Brain microvascular endothelial cell (primary cell): Measurements from ENCODE around the gene SH2D7.

ENCODE experiments used
- DNase-seq: peaks from one replicate; pipeline ENCODE4 v3.0.0-alpha.2; 2020
- H3K27ac ChIP-seq: fragments of 250-450 bp; sonication (Bioruptor Pico); 2 replicates; pipeline ENCODE4 v1.5.1; 2020; ENCODE audit warnings: mild to moderate bottlenecking, moderate library complexity
- H3K27me3 ChIP-seq: fragments of 250-450 bp; sonication (Bioruptor Pico); replicated peaks from 2 replicates; pipeline ENCODE4 v1.5.1; 2020; ENCODE audit warnings: mild to moderate bottlenecking
- H3K36me3 ChIP-seq: fragments of 250-450 bp; sonication (Bioruptor Pico); replicated peaks from 2 replicates; pipeline ENCODE4 v1.5.1; 2020; ENCODE audit warnings: mild to moderate bottlenecking
- H3K4me3 ChIP-seq: 2 replicates; pipeline ENCODE4 v1.5.1; 2011; ENCODE audit warnings: low read depth, mild to moderate bottlenecking, control low read depth, low read length, moderate library complexity
- CTCF ChIP-seq: IDR thresholded peaks from 2 replicates; pipeline ENCODE4 v1.5.1; 2011; ENCODE audit warnings: low read depth, mild to moderate bottlenecking, moderate library complexity, low read length, control low read depth, inconsistent platforms; ENCODE audit errors: missing control alignments
- in situ Hi-C: cut with HindIII; loops from 2 replicates; pipeline ENCODE4 v1.10.0; 2017; ENCODE audit warnings: low sequenced_read_pairs, low pct_ligation_motif_present

Gene SH2D7

GRCh38 chr15:78067328-78068228 is 24.8 kb upstream of the SH2D7 start:
- no peak for DNase-seq
- Histone ChIP-seq H3K27ac (peak overlapping the region; percentile 90), H3K27me3 (no peaks in the 10 kb centered on the region), H3K4me3 (no peak overlapping the region), H3K36me3 (no peaks in the 10 kb centered on the region)
- in situ Hi-C loops = no loop called here
- no peak for TF ChIP-seq CTCF

GRCh38 chr15:78069052-78069414 is 23.3 kb upstream of the SH2D7 start:
- no peaks in the 10 kb centered on the region for H3K36me3 ChIP-seq
- in situ Hi-C loops = no loop called here
- TF ChIP-seq CTCF = no peak
- H3K27ac ChIP-seq = peak overlapping the region; percentile 90
- no peak for DNase-seq
- H3K4me3 ChIP-seq = no peak overlapping the region
- no peaks in the 10 kb centered on the region for H3K27me3 ChIP-seq

- H3K27me3 ChIP-seq = no peaks in the 10 kb centered on the region
- H3K27ac ChIP-seq = peak overlapping the region; percentile 90
- H3K36me3 ChIP-seq = no peaks in the 10 kb centered on the region
- TF ChIP-seq CTCF = no peak
- no peak for DNase-seq
- in situ Hi-C loops = no loop called here
- no peak overlapping the region for H3K4me3 ChIP-seq
Measured at GRCh38 chr15:78069462-78070029, 22.8 kb upstream of the SH2D7 start.

- no peak for TF ChIP-seq CTCF
- H3K4me3 ChIP-seq = no peak overlapping the region
- no peaks in the 10 kb centered on the region for H3K27me3 ChIP-seq
- in situ Hi-C loops = no loop called here
- H3K27ac ChIP-seq = peak overlapping the region; percentile 90
- H3K36me3 ChIP-seq = no peaks in the 10 kb centered on the region
- no peak for DNase-seq
Measured at GRCh38 chr15:78070049-78070700, 22.2 kb upstream of the SH2D7 start.

- Histone ChIP-seq H3K36me3 (no peaks in the 10 kb centered on the region), H3K27ac (peak overlapping the region; percentile 90), H3K27me3 (no peaks in the 10 kb centered on the region), H3K4me3 (no peak overlapping the region)
- TF ChIP-seq CTCF = no peak
- no peak for DNase-seq
- in situ Hi-C loops = no loop called here
Measured at GRCh38 chr15:78071383-78071782, 21.0 kb upstream of the SH2D7 start.
